GM12872 (cell line): Measurements from ENCODE around the gene MMP11.

ENCODE experiments used
- CTCF ChIP-seq: IDR thresholded peaks from 3 replicates; pipeline ENCODE4 v1.5.1; 2011; ENCODE audit warnings: low read depth, mild to moderate bottlenecking, low read length, moderate library complexity; ENCODE audit not compliant: insufficient read depth

MMP11 gene, protein sequence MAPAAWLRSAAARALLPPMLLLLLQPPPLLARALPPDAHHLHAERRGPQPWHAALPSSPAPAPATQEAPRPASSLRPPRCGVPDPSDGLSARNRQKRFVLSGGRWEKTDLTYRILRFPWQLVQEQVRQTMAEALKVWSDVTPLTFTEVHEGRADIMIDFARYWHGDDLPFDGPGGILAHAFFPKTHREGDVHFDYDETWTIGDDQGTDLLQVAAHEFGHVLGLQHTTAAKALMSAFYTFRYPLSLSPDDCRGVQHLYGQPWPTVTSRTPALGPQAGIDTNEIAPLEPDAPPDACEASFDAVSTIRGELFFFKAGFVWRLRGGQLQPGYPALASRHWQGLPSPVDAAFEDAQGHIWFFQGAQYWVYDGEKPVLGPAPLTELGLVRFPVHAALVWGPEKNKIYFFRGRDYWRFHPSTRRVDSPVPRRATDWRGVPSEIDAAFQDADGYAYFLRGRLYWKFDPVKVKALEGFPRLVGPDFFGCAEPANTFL

GRCh38 chr22:23772649-23773473, at the start of gene MMP11:
MMP11 (plus strand) TSS chr22:23772849; CDS start chr22:23772871, 22 bp downstream.
- TF ChIP-seq CTCF: no peak

DNA sequence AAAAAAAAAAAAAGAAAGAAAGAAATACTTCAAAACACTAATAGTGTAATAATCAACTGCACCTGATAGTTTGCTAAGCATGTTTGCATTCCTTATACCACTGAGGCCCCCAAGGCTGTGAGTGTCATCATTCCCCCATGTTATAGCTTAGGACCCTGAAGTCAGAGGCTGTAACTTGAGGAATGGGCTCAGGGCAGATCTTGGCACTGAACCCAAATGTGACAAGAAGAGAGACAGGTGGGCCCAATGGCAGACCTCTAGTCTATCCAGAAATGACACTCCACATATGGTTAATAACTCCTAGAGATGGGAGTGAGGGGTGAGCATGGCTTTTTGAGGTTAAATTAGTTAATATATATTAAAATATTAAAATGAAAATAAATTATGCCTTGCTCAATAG, 35.0 kb upstream of the MMP11 start:
- no peak for TF ChIP-seq CTCF

DNA sequence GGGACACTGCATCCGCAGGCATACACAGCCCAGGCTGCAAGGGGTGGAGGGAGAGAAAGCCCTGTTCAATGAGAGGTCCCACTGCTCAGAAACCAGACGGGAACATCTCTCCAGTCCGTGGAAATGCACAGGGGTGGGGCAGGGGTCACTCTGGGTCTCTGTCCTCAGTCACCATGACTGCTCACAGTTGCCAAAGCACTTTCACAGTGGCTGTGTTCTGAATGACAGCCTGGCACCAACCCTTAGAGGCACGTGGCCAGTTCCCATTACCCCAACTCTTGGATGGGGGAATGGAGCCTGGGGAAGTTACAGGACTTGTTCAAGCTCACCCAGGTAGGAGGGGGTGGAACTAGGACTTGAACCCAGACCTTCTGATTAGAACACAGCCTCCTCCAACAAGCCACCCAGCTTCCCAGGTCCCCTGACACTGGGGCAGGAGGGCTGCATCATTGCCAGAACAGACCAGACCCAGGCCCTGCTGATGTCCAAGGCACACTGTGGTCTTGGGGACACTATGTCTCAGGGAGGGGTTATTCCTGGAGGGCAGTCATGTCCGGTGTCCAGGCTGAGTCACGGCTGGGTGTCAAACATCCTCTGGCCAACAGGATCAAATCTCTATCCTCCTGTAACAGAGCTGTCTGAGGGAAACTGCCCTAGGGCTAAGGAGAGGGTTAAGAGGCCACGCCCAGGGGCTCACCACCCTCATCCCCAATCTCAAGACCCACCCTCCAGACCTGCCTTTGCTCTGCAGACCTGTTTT, 30.0 kb upstream of the MMP11 start:
- no peak for TF ChIP-seq CTCF

DNA sequence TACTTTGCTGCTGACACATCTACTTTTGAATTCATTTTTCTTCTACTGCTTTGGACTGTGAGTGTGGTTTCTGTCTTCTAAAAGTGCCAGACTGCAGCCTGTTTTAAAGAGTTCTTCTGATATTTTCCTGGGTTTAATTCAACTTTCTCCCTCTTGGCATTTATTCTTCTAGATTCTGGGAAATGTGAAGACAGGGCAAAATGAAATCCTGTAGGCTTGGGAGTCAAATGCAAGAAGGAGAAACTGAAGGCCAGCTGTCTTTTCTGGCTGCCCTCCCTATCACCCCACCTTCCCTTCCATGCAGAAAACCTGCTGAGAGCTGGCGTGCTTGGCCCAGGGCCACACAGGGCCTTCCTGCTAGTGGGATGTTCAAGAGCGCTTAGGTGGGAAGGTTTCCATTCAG, 29.3 kb upstream of the MMP11 start:
- no peak for TF ChIP-seq CTCF

GRCh38 chr22:23744001-23744400, 28.6 kb upstream of the MMP11 start:
- no peak for TF ChIP-seq CTCF

DNA sequence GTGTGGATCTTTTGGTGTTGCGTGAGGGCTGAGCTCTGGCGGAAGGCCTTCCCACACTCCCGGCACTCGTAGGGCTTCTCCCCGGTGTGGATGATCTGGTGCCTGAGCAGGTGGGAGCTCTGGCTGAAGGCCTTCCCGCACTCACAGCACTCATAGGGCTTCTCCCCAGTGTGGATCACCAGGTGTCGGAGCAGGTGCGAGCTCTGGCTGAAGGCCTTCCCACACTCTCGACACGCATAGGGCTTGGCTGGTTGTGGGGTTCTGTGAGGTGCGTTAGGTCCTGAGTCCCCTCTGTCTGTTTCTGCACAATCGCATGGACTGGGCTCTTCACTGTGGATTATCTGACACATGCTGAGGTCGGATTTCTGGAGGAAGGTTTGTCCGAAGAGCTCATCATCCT, 28.2 kb upstream of the MMP11 start:
- TF ChIP-seq CTCF: no peak

DNA sequence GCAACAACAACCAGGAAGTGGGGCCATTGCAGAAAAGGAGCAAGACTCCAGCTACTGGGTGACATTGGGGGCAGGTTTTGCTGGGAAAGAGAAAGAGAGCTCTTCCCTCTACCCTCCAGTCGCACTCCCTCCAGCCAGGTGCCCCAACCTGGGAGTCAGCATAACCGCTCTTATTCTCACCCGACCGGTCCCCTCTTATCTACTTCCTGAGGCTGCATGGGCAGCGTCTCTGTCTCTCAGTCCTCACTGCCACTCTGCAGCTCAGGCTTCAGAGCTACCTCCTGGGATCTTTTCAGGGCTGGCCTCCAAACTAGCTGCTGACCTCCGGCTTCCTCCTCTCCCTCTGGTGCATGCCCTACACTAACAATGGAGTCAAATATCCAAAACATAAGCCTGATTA, 26.9 kb upstream of the MMP11 start:
- no peak for TF ChIP-seq CTCF
